ENCODE measurements around the gene GTSF1L. TPM values are rescaled to one million over a fixed set of nuclear protein-coding genes. Genes with fewer than 3 reads are reported as not detected.
A peak's percentile ranks its signal among the peaks of the same experiment; 100 is the strongest.

Gene GTSF1L
- total and polyA plus RNA-seq, 2 experiments from 2014 or later = not detected

DNA sequence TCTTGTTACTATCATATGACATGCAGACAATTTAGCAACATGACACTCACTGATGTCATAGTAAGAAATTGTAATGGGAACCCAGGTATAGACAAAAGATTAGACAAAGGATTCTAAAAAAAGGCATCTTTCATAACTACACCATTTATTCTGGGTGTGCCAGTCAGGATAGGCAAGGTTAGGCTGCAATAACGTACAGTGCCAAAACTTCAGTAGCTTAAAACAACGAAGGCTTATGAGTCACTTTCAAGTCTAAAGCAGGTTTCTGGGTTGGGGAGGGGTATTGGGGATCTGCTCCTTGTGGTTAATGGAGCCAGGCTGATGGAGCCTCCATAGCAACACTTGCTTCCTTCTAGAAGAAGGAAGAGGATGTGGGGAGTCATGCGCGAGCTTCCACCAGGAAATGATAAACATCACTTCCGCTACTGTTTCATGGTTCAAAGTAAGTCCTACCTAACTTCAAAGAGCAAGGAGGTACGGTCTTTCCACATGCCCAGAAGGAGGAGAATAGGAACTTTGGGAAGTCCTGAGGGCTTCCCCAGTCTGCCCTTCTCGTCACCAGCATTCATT lies 2.0 kb upstream of the GTSF1L start:
- Histone ChIP-seq H3K36me3 (ENCODE audit: low read depth) (no peaks in the 10 kb centered on the region), H3K79me2 (ENCODE audit: insufficient read depth) (no peaks in the 10 kb centered on the region), H3K27ac (no peak overlapping the region), H3F3A (ENCODE audit: insufficient read depth) (peaks cover 3% of the 10 kb centered on the region; the same call in 1 of the 2 replicates), H2AFZ (no peak overlapping the region), H4K20me1 (ENCODE audit: insufficient read depth) (no peaks in the 10 kb centered on the region), H3K4me2 (ENCODE audit: unreplicated experiment) (no peak overlapping the region), H3K9me3 (ENCODE audit: low read depth) (no peaks in the 10 kb centered on the region), H3K4me1 (ENCODE audit: insufficient read depth) (0 out of 2 replicates have a peak, but pooled peaks cover 4% of the 10 kb centered on the region), H3K27me3 (replicated peaks; ENCODE audit: insufficient read depth) (no peaks in the 10 kb centered on the region; the same call in 1 of the 2 replicates), H3K9ac (no peak overlapping the region), H3K9me2 (ENCODE audit: insufficient read depth) (no peaks in the 10 kb centered on the region), H3K4me3 (no peak overlapping the region)
- WGBS, 2 experiments (ENCODE audit: low coverage in 1 of 2, low lambda C conversion rate in 2 of 2, missing lambda C conversion rate in 2 of 2) = 83 to 85% methylated on average over 7 of the region's 7 CpGs
- in situ Hi-C loops (cut with MboI) = no loop called here
- no peak for DNase-seq
- TF ChIP-seq EZH2phosphoT487 (IDR thresholded peaks at IDR 0.05; ENCODE audit: insufficient read depth, low read depth) = no peak
- no peak for TF ChIP-seq EZH2 (IDR thresholded peaks at IDR 0.05; ENCODE audit: insufficient read depth, poor library complexity, severe bottlenecking)

DNA sequence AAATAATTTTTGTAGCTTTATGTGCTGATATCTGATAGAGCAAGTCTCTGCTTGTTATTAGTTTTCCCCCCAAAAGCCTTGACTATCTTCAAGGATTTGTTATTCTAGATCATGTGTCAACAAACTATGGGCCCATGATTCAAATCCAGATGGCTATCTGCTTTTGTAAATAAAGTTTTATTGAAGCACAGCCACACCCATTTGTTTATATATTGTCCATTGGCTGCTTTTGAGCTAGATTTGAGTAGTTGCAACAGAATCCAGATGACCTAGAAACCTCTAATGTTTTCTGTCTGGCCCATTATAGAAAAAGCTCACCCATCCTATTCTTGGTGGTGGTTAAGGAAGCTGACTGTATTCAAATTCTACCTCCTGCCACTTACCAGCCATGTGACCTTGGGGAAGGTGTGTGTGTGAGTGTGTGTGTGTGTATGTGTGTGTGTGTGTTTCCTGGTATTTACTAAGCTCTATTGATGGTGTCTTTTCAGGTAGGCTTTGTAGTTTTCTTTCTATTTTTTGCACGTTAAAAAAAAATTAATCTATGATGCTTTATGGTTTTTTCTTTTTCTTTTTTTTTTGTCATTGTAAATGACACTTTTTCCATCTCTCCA lies 1.3 kb upstream of the GTSF1L start:
- Histone ChIP-seq H3K4me1 (ENCODE audit: insufficient read depth) (0 out of 2 replicates have a peak, but pooled peaks cover 4% of the 10 kb centered on the region), H4K20me1 (ENCODE audit: insufficient read depth) (no peaks in the 10 kb centered on the region), H3K27me3 (replicated peaks; ENCODE audit: insufficient read depth) (no peaks in the 10 kb centered on the region), H3K4me3 (no peak overlapping the region), H3K27ac (no peak overlapping the region), H3K36me3 (ENCODE audit: low read depth) (no peaks in the 10 kb centered on the region), H3K4me2 (ENCODE audit: unreplicated experiment) (no peak overlapping the region), H3K9me2 (ENCODE audit: insufficient read depth) (no peaks in the 10 kb centered on the region), H2AFZ (no peak overlapping the region), H3K9me3 (ENCODE audit: low read depth) (no peaks in the 10 kb centered on the region), H3F3A (ENCODE audit: insufficient read depth) (peaks cover 3% of the 10 kb centered on the region; the same call in 1 of the 2 replicates), H3K79me2 (ENCODE audit: insufficient read depth) (no peaks in the 10 kb centered on the region), H3K9ac (no peak overlapping the region)
- in situ Hi-C loops (cut with MboI) = no loop called here
- WGBS, 2 experiments (ENCODE audit: low coverage in 1 of 2, low lambda C conversion rate in 2 of 2, missing lambda C conversion rate in 2 of 2) = 94 to 100% methylated on average over 1 of the region's 1 CpG
- TF ChIP-seq EZH2 (IDR thresholded peaks at IDR 0.05; ENCODE audit: insufficient read depth, poor library complexity, severe bottlenecking) (no peak), EZH2phosphoT487 (IDR thresholded peaks at IDR 0.05; ENCODE audit: insufficient read depth, low read depth) (no peak)
- DNase-seq = no peak

DNA sequence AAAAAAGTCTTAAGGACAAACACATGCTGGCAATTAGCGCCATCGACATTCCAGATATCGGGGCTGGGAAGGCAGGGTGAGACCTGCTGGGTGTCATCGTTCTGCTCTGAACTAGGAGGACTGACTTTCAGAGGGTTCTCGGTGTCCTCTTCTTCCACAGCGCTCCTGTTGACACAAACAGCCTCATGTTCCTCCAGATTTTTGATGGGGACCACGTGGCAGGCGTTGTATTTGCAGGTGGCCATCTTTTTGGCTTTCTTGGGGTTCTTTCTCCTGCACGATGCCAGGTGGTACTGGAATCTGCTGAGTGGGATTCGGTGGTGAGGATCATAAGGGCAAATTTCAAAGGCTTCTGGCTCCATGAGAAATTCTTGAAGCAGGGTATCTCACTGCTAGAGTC lies 469 bp downstream of the GTSF1L start:
- no peaks in the 10 kb centered on the region for H4K20me1 ChIP-seq (ENCODE audit: insufficient read depth)
- H3K27me3 ChIP-seq (replicated peaks; ENCODE audit: insufficient read depth) = no peaks in the 10 kb centered on the region
- peaks cover 3% of the 10 kb centered on the region; the same call in 1 of the 2 replicates for H3F3A ChIP-seq (ENCODE audit: insufficient read depth)
- no peak overlapping the region for H3K27ac ChIP-seq
- no peak overlapping the region for H3K4me2 ChIP-seq (ENCODE audit: unreplicated experiment)
- no peak overlapping the region for H3K4me3 ChIP-seq
- no peaks in the 10 kb centered on the region for H3K79me2 ChIP-seq (ENCODE audit: insufficient read depth)
- no peak overlapping the region for H3K9ac ChIP-seq
- no peaks in the 10 kb centered on the region for H3K36me3 ChIP-seq (ENCODE audit: low read depth)
- 0 out of 2 replicates have a peak, but pooled peaks cover 3% of the 10 kb centered on the region for H3K4me1 ChIP-seq (ENCODE audit: insufficient read depth)
- TF ChIP-seq EZH2 (IDR thresholded peaks at IDR 0.05; ENCODE audit: insufficient read depth, poor library complexity, severe bottlenecking) (no peak), EZH2phosphoT487 (IDR thresholded peaks at IDR 0.05; ENCODE audit: insufficient read depth, low read depth) (no peak)
- no peaks in the 10 kb centered on the region for H3K9me2 ChIP-seq (ENCODE audit: insufficient read depth)
- 45 to 47% methylated on average over 10 of the region's 10 CpGs for WGBS, 2 experiments (ENCODE audit: low coverage in 1 of 2, low lambda C conversion rate in 2 of 2, missing lambda C conversion rate in 2 of 2)
- no peak for DNase-seq
- H2AFZ ChIP-seq = peak overlapping the region; percentile 60
- in situ Hi-C loops (cut with MboI) = no loop called here
- H3K9me3 ChIP-seq (ENCODE audit: low read depth) = no peaks in the 10 kb centered on the region

DNA sequence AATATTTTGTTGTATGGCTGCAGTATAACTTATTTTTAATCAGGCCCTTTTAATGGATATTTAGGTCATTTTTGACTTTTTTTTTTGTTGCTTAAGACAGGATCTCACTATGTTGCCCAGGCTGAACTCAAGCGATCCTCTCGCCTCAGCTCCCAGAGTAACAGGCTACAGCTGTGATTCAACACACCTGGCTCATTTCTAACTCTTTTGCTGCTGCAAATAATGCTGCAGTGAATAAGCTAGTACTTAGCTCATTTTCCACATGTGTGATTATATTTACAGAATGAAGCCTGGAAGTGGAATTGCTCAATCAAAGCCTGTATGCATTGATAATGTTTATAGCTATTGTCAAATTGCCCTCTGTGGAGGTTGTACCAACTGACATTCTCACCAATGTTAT lies 1.1 kb downstream of the GTSF1L start:
- Histone ChIP-seq H3K36me3 (ENCODE audit: low read depth) (no peaks in the 10 kb centered on the region), H3K9ac (no peak overlapping the region), H3K79me2 (ENCODE audit: insufficient read depth) (no peaks in the 10 kb centered on the region), H3K4me3 (no peak overlapping the region), H3F3A (ENCODE audit: insufficient read depth) (peaks cover 3% of the 10 kb centered on the region; the same call in 1 of the 2 replicates), H2AFZ (no peak overlapping the region), H3K9me2 (ENCODE audit: insufficient read depth) (no peaks in the 10 kb centered on the region), H3K4me2 (ENCODE audit: unreplicated experiment) (no peak overlapping the region), H4K20me1 (ENCODE audit: insufficient read depth) (no peaks in the 10 kb centered on the region), H3K27ac (no peak overlapping the region), H3K9me3 (ENCODE audit: low read depth) (no peaks in the 10 kb centered on the region), H3K4me1 (ENCODE audit: insufficient read depth) (no peaks in the 10 kb centered on the region), H3K27me3 (replicated peaks; ENCODE audit: insufficient read depth) (no peaks in the 10 kb centered on the region)
- TF ChIP-seq EZH2 (IDR thresholded peaks at IDR 0.05; ENCODE audit: insufficient read depth, poor library complexity, severe bottlenecking) = no peak
- no peak for TF ChIP-seq EZH2phosphoT487 (IDR thresholded peaks at IDR 0.05; ENCODE audit: insufficient read depth, low read depth)
- no peak for DNase-seq
- WGBS, 2 experiments (ENCODE audit: low coverage in 1 of 2, low lambda C conversion rate in 2 of 2, missing lambda C conversion rate in 2 of 2) = 93 to 98% methylated on average over 2 of the region's 2 CpGs
- in situ Hi-C loops (cut with MboI) = no loop called here

Data from GM23248 (cell line).